Thymus (tissue), 11 donors: ENCODE measurements around the gene HSD3B7. TPM values are rescaled to one million over a fixed set of nuclear protein-coding genes. Genes with fewer than 3 reads are reported as not detected.

Source experiments
- DNase-seq, 9 donors: peaks; one replicate each; pipeline ENCODE4 v3.0.0-alpha.2; 2013; ENCODE audit warnings: low spot score in 9 of 9, low read depth in 6 of 9, missing footprints in 1 of 9
- H3K27ac ChIP-seq, 2 donors: one replicate each; pipeline ENCODE4 v1.5.1; 2013; ENCODE audit warnings: control low read depth in 1 of 2, low read depth in 1 of 2, low read length in 1 of 2, mild to moderate bottlenecking in 1 of 2, moderate library complexity in 1 of 2
- H3K27me3 ChIP-seq, 2 donors: one replicate each; pipeline ENCODE4 v1.5.1; 2013; ENCODE audit warnings: low read length in 1 of 2; ENCODE audit not compliant: control insufficient read depth in 2 of 2, insufficient read depth in 1 of 2
- H3K36me3 ChIP-seq, 2 donors: one replicate each; pipeline ENCODE4 v1.5.1; 2013; ENCODE audit warnings: low read length in 1 of 2, mild to moderate bottlenecking in 1 of 2, moderate library complexity in 1 of 2; ENCODE audit not compliant: control insufficient read depth in 2 of 2, insufficient read depth in 2 of 2
- H3K4me1 ChIP-seq, 2 donors: one replicate each; pipeline ENCODE4 v1.5.1; 2013; ENCODE audit warnings: low read length in 2 of 2; ENCODE audit not compliant: control insufficient read depth in 2 of 2, insufficient read depth in 2 of 2
- H3K4me3 ChIP-seq, 2 donors: one replicate each; pipeline ENCODE4 v1.5.1; 2013; ENCODE audit warnings: low read length in 2 of 2, control low read depth in 1 of 2, mild to moderate bottlenecking in 1 of 2
- H3K9me3 ChIP-seq, 2 donors: one replicate each; pipeline ENCODE4 v1.5.1; 2013; ENCODE audit warnings: low read length in 1 of 2, mild to moderate bottlenecking in 1 of 2; ENCODE audit not compliant: control insufficient read depth in 2 of 2, insufficient read depth in 1 of 2
- WGBS: extraction: QIAGEN DNeasy Blood & Tissue Kit; methylation state at CpG from one replicate; pipeline ENCODE4 v1.1.7; 2013; 5-methylcytosine and 5-hydroxymethylcytosine counted together
- polyA plus RNA-seq: library from polyadenylated mRNA; stranded (reverse); fragments of 200-250 nt; gene quantifications from one replicate; pipeline ENCODE4 v1.2.3, GENCODE V29; 2013
- total RNA-seq: library from RNA; stranded (reverse); fragments of 120-200 nt; gene quantifications from one replicate; pipeline ENCODE4 v1.2.4, GENCODE V29; 2013
- donor health status: healthy.

Gene HSD3B7
- total and polyA plus RNA-seq, 2 donors = 3.5 to 8.4 TPM

GRCh38 chr16:30964574-30965226 is 20.3 kb upstream of the HSD3B7 start:
- H3K9me3 ChIP-seq = no peaks in the 10 kb centered on the region
- H3K4me3 ChIP-seq = no peak overlapping the region
- peaks cover 83 to 89% of the 10 kb centered on the region in 2 donors for H3K36me3 ChIP-seq
- H3K27ac ChIP-seq = no peak overlapping the region
- DNase-seq = no peak
- H3K27me3 ChIP-seq = no peaks in the 10 kb centered on the region
- no peaks in the 10 kb centered on the region for H3K4me1 ChIP-seq
- WGBS = 97% methylated on average over 33 of the region's 33 CpGs

GRCh38 chr16:30965436-30965835 is 19.6 kb upstream of the HSD3B7 start:
- no peaks in the 10 kb centered on the region for H3K27me3 ChIP-seq
- WGBS = 98% methylated on average over 15 of the region's 15 CpGs
- H3K4me3 ChIP-seq = no peak overlapping the region
- H3K4me1 ChIP-seq = no peaks in the 10 kb centered on the region
- H3K9me3 ChIP-seq = no peaks in the 10 kb centered on the region
- DNase-seq = no peak
- no peak overlapping the region for H3K27ac ChIP-seq
- H3K36me3 ChIP-seq = peaks cover 79 to 85% of the 10 kb centered on the region in 2 donors

DNA sequence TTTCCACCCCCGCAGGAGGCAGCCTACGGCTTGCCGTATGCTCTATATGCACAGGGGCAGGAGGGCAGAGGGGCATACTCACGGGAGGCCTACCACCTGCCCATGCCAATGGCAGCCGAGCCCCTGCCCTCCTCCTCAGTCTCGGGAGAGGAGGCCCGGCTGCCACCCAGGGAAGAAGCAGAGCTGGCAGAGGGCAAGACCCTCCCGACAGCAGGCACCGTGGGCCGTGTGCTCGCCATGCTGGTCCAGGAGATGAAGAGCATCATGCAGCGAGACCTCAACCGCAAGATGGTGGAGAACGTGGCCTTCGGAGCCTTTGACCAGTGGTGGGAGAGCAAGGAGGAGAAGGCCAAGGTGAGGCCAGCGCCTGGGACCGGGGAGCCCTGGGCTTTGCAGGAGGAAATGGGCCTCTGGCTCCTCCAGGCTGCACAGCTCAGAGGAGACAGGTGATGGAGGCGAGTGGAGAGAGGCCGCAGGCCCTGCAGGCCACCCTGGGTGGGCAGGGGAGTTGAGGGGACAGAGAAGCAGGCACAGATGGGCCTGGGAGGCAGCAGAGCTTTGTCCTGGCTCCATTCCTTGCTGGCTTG is 18.9 kb upstream of the HSD3B7 start:
- Histone ChIP-seq H3K36me3 (peaks cover 81 to 89% of the 10 kb centered on the region in 2 donors), H3K4me1 (no peaks in the 10 kb centered on the region), H3K27me3 (no peaks in the 10 kb centered on the region), H3K9me3 (no peaks in the 10 kb centered on the region), H3K4me3 (no peak overlapping the region), H3K27ac (no peak overlapping the region)
- WGBS = 98% methylated on average over 19 of the region's 19 CpGs
- no peak for DNase-seq

- Histone ChIP-seq H3K27me3 (no peaks in the 10 kb centered on the region), H3K36me3 (peaks cover 81 to 85% of the 10 kb centered on the region in 2 donors), H3K27ac (no peak overlapping the region), H3K4me1 (no peaks in the 10 kb centered on the region), H3K4me3 (no peak overlapping the region), H3K9me3 (no peaks in the 10 kb centered on the region)
- 95% methylated on average over 4 of the region's 4 CpGs for WGBS
- no peak for DNase-seq
These were observed 17.2 kb upstream of the HSD3B7 start for GRCh38 chr16:30967795-30968194.

GRCh38 chr16:30969246-30969842 is 15.7 kb upstream of the HSD3B7 start:
- Histone ChIP-seq H3K36me3 (peaks cover 83 to 86% of the 10 kb centered on the region in 2 donors), H3K27me3 (no peaks in the 10 kb centered on the region), H3K4me3 (no peak overlapping the region), H3K27ac (no peak overlapping the region), H3K4me1 (no peaks in the 10 kb centered on the region), H3K9me3 (no peaks in the 10 kb centered on the region)
- no peak for DNase-seq
- WGBS = 97% methylated on average over 19 of the region's 19 CpGs

DNA sequence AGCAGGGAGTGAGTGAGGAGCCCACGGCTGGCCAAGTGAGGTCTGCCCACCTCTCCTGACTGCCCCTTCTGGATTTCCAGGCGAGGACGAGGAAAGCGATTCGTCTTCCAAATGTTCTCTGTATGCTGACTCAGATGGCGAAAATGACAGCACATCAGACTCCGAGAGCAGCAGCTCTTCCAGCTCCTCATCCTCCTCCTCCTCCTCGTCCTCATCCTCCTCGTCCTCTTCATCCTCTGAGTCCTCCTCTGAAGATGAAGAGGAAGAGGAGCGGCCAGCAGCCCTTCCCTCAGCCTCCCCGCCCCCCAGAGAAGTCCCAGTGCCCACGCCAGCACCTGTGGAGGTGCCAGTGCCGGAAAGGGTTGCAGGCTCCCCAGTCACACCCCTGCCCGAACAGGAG is 13.7 kb upstream of the HSD3B7 start:
- Histone ChIP-seq H3K27me3 (no peaks in the 10 kb centered on the region), H3K9me3 (no peaks in the 10 kb centered on the region), H3K36me3 (peaks cover 80 to 81% of the 10 kb centered on the region in 2 donors), H3K4me1 (no peaks in the 10 kb centered on the region), H3K4me3 (no peak overlapping the region), H3K27ac (no peak overlapping the region)
- WGBS = 98% methylated on average over 14 of the region's 14 CpGs
- no peak for DNase-seq

- no peak for DNase-seq
- no peaks in the 10 kb centered on the region for H3K4me1 ChIP-seq
- no peaks in the 10 kb centered on the region for H3K27me3 ChIP-seq
- peaks cover 78 to 82% of the 10 kb centered on the region in 2 donors for H3K36me3 ChIP-seq
- 96% methylated on average over 7 of the region's 7 CpGs for WGBS
- H3K9me3 ChIP-seq = no peaks in the 10 kb centered on the region
- no peak overlapping the region for H3K4me3 ChIP-seq
- no peak overlapping the region for H3K27ac ChIP-seq
These were observed 12.1 kb upstream of the HSD3B7 start for GRCh38 chr16:30972872-30973271.

DNA sequence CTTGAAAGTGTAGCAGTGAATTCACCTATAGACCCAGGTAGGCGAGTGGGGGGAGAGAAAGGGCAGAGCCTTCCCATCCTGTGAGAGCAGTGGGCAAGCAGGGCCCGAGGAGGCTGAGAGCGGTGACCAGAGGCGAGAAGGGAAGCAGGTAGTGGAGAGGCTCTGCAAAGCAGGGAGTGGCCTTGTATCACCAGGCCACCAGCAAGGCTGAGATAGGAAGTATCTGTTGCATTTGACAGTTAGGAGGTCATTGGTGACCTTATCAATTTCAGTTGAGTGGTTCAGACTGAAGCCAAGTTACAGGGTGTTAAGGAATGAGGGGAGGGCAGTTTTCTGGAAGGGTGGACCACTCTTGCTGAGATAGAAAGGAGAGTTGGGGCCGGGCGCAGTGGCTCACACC is 10.7 kb upstream of the HSD3B7 start:
- 97% methylated on average over 6 of the region's 6 CpGs for WGBS
- H3K4me1 ChIP-seq = no peaks in the 10 kb centered on the region
- H3K4me3 ChIP-seq = no peak overlapping the region
- H3K36me3 ChIP-seq = peaks cover 79 to 85% of the 10 kb centered on the region in 2 donors
- no peak overlapping the region for H3K27ac ChIP-seq
- H3K27me3 ChIP-seq = no peaks in the 10 kb centered on the region
- no peaks in the 10 kb centered on the region for H3K9me3 ChIP-seq
- DNase-seq = no peak

GRCh38 chr16:30976486-30976885 is 8.5 kb upstream of the HSD3B7 start:
- no peaks in the 10 kb centered on the region for H3K9me3 ChIP-seq
- DNase-seq = no peak
- H3K4me1 ChIP-seq = no peaks in the 10 kb centered on the region
- 97% methylated on average over 4 of the region's 4 CpGs for WGBS
- no peak overlapping the region for H3K4me3 ChIP-seq
- no peak overlapping the region for H3K27ac ChIP-seq
- no peaks in the 10 kb centered on the region for H3K27me3 ChIP-seq
- H3K36me3 ChIP-seq = peaks cover 76 to 88% of the 10 kb centered on the region in 2 donors
